A172 (cell line): ENCODE results near the gene MOSPD2. TPM values are rescaled to one million over a fixed set of nuclear protein-coding genes. Genes with fewer than 3 reads are reported as not detected.

ENCODE experiments used
- total RNA-seq: library from RNA; depleted of rRNA; stranded (reverse); fragments of >200 nt; shearing (Covaris generic); gene quantifications from 2 replicates; pipeline ENCODE4 v1.2.3, GENCODE V29; 2014; rRNA removed

MOSPD2 gene
- total RNA-seq, 1 experiment from 2014 or later: 32.4 TPM

Other genes starting within 250 kb of the MOSPD2 start
- gene FANCB, start 352 bp upstream of the MOSPD2 start, total RNA-seq: 15.2 TPM in 2 replicates